ENCODE data around the gene KRT25. TPM values are rescaled to one million over a fixed set of nuclear protein-coding genes. Genes with fewer than 3 reads are reported as not detected.

KRT25 gene
- total RNA-seq, 1 donor from 2014 or later: not detected

GRCh38 chr17:40735016-40735415, 20.1 kb downstream of the KRT25 start:
- Mint-ChIP-seq H3K27me3 (ENCODE audit: low read depth) (peaks cover 69% of the 10 kb centered on the region), H3K27ac (ENCODE audit: unreplicated experiment) (no peak overlapping the region), H3K4me1 (ENCODE audit: low read depth) (no peaks in the 10 kb centered on the region), H3K9me3 (ENCODE audit: low read depth) (no peaks in the 10 kb centered on the region), H3K4me3 (ENCODE audit: unreplicated experiment) (no peak overlapping the region), H3K36me3 (ENCODE audit: low read depth) (no peaks in the 10 kb centered on the region)
- TF ChIP-seq CTCF (IDR thresholded peaks at IDR 0.05): no peak
- DNase-seq (ENCODE audit: low spot score): no peak

- no peaks in the 10 kb centered on the region for H3K36me3 Mint-ChIP-seq (ENCODE audit: low read depth)
- no peak for TF ChIP-seq CTCF (IDR thresholded peaks at IDR 0.05)
- no peaks in the 10 kb centered on the region for H3K4me1 Mint-ChIP-seq (ENCODE audit: low read depth)
- no peaks in the 10 kb centered on the region for H3K9me3 Mint-ChIP-seq (ENCODE audit: low read depth)
- no peak overlapping the region for H3K27ac Mint-ChIP-seq (ENCODE audit: unreplicated experiment)
- no peak overlapping the region for H3K4me3 Mint-ChIP-seq (ENCODE audit: unreplicated experiment)
- peaks cover 65% of the 10 kb centered on the region for H3K27me3 Mint-ChIP-seq (ENCODE audit: low read depth)
- no peak for DNase-seq (ENCODE audit: low spot score)
Observed at GRCh38 chr17:40734018-40734417, 21.1 kb downstream of the KRT25 start.

- H3K36me3 Mint-ChIP-seq (ENCODE audit: low read depth): no peaks in the 10 kb centered on the region
- H3K4me1 Mint-ChIP-seq (ENCODE audit: low read depth): no peaks in the 10 kb centered on the region
- no peak overlapping the region for H3K27ac Mint-ChIP-seq (ENCODE audit: unreplicated experiment)
- no peaks in the 10 kb centered on the region for H3K9me3 Mint-ChIP-seq (ENCODE audit: low read depth)
- TF ChIP-seq CTCF (IDR thresholded peaks at IDR 0.05): no peak
- no peak for DNase-seq (ENCODE audit: low spot score)
- no peak overlapping the region for H3K4me3 Mint-ChIP-seq (ENCODE audit: unreplicated experiment)
- H3K27me3 Mint-ChIP-seq (ENCODE audit: low read depth): peaks cover 56% of the 10 kb centered on the region
Observed at GRCh38 chr17:40730970-40731369, 24.2 kb downstream of the KRT25 start.

- TF ChIP-seq CTCF (IDR thresholded peaks at IDR 0.05): no peak
Observed at GRCh38 chr17:40727447-40728231, 27.5 kb downstream of the KRT25 start.

DNA sequence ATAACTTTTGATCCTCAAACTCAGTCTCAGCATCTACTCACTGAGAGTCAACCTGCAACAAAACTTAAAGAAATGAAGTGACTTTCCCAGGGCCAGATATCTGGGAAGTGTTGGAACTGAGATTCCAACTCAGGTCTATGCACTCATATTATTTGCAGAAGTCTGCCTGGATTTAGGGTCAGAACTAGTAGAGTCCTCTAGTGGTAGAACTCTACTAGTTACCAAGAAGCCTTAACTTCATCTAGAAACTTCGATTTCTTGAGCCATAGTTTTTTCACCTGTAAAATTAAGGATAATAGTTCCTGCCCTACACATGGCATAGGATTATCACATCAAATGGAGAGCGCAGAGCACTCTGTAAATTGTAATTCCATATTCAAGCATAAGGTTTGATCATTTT, 28.2 kb downstream of the KRT25 start:
- H3K36me3 Mint-ChIP-seq (ENCODE audit: low read depth): no peaks in the 10 kb centered on the region
- TF ChIP-seq CTCF (IDR thresholded peaks at IDR 0.05): peak; percentile 51
- peaks cover 4% of the 10 kb centered on the region for H3K4me1 Mint-ChIP-seq (ENCODE audit: low read depth)
- DNase-seq (ENCODE audit: low spot score): no peak
- H3K27ac Mint-ChIP-seq (ENCODE audit: unreplicated experiment): no peak overlapping the region
- H3K4me3 Mint-ChIP-seq (ENCODE audit: unreplicated experiment): no peak overlapping the region
- no peaks in the 10 kb centered on the region for H3K9me3 Mint-ChIP-seq (ENCODE audit: low read depth)
- H3K27me3 Mint-ChIP-seq (ENCODE audit: low read depth): peaks cover 46% of the 10 kb centered on the region

More at GRCh38 chr17:40727447-40728231, 27.5 kb downstream of the KRT25 start:
- H3K4me1 Mint-ChIP-seq (ENCODE audit: low read depth): no peaks in the 10 kb centered on the region
- no peaks in the 10 kb centered on the region for H3K9me3 Mint-ChIP-seq (ENCODE audit: low read depth)
- no peaks in the 10 kb centered on the region for H3K36me3 Mint-ChIP-seq (ENCODE audit: low read depth)
- H3K27me3 Mint-ChIP-seq (ENCODE audit: low read depth): peaks cover 52% of the 10 kb centered on the region
- DNase-seq (ENCODE audit: low spot score): no peak
- no peak overlapping the region for H3K27ac Mint-ChIP-seq (ENCODE audit: unreplicated experiment)
- no peak overlapping the region for H3K4me3 Mint-ChIP-seq (ENCODE audit: unreplicated experiment)

All from chondrocyte (in vitro differentiated cells).